Jurkat, Clone E6-1 (cell line): ENCODE results near the gene IKZF2.

Source experiments
- DNase-seq: peaks from one replicate; pipeline ENCODE4 v3.0.0-alpha.2; 2011; ENCODE audit warnings: low read depth, low spot score
- H3K4me3 ChIP-seq: 2 replicates; pipeline ENCODE4 v1.5.1; 2011; ENCODE audit warnings: mild to moderate bottlenecking, low read length, control low read depth, moderate library complexity

The IKZF2 gene

GRCh38 chr2:213105212-213105611 lies 46.2 kb downstream of the IKZF2 start:
- H3K4me3 ChIP-seq: peak overlapping the region; percentile 44
- DNase-seq: no peak

- peak overlapping the region; percentile 44 for H3K4me3 ChIP-seq
- no peak for DNase-seq
Observed at GRCh38 chr2:213104903-213105202, 46.6 kb downstream of the IKZF2 start.

- H3K4me3 ChIP-seq: peak overlapping the region; percentile 44
- DNase-seq: peak; percentile 93
Observed at GRCh38 chr2:213104092-213104902, 47.1 kb downstream of the IKZF2 start.

DNA sequence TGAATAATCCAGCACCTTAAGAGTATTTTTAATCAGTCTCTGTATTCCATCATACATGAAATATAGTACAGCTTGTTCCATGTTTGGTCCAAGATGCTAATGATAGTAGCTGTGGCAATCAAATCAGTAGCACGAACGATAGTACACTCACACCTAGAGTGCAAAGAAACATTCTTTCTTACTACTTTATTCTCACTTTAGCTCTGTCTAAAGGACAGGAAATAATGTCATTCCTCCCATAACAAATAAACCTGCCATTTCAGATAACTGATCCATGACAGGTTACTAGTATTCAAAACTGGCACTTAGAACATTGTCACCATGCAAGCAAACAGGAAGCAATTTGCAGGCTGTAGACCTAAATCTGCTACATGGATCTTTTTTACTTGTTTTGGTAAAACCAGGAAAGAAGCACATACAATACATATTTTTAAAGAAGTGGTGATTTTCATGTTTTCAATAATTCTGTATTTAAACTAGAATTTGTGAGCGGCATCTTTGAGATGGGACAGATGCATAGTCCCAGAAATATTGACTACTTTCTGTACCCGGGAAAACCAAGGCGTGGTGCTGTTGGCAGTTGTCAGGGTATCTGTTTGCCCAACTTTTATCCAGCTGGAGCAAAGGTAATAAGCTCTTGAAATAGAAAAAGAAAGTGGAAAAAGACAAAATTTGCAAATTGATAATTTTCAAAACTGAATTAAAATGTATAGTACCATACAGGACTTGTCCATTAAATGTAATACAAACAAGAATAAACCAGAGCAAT lies 49.5 kb downstream of the IKZF2 start:
- H3K4me3 ChIP-seq: no peak overlapping the region
- DNase-seq: no peak

DNA sequence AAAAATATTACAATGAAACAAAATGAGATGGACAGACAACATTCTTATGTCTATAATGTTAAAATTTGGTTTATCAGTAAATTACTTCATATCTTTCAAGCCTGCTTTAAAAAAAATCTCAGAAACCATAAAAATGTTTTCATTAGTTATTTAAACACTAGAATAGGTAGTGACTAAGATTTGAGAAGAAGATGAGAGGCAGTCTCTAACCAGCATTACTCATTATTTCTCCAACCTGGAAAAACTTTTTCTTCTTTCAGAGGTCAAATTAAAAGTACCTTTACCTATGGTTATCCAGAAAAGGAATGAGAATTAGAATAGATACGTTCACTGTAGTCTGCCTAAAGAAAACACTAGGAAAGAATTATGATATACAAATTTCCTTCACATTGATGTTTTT lies 50.3 kb downstream of the IKZF2 start:
- no peak for DNase-seq
- H3K4me3 ChIP-seq: no peak overlapping the region

- no peak for DNase-seq
- no peak overlapping the region for H3K4me3 ChIP-seq
Observed at GRCh38 chr2:213098612-213099011, 52.8 kb downstream of the IKZF2 start.

- no peak for DNase-seq
- no peak overlapping the region for H3K4me3 ChIP-seq
Observed at GRCh38 chr2:213091765-213092164, 59.6 kb downstream of the IKZF2 start.

- DNase-seq: no peak
- no peak overlapping the region for H3K4me3 ChIP-seq
Observed at GRCh38 chr2:213090772-213091171, 60.6 kb downstream of the IKZF2 start.

- no peak for DNase-seq
- no peak overlapping the region for H3K4me3 ChIP-seq
Observed at GRCh38 chr2:213089438-213089837, 62.0 kb downstream of the IKZF2 start.

GRCh38 chr2:213087040-213087439 lies 64.4 kb downstream of the IKZF2 start:
- DNase-seq: no peak

GRCh38 chr2:213086571-213086970 lies 64.8 kb downstream of the IKZF2 start:
- no peak for DNase-seq
- H3K4me3 ChIP-seq: no peak overlapping the region

More at GRCh38 chr2:213087040-213087439, 64.4 kb downstream of the IKZF2 start:
- no peak overlapping the region for H3K4me3 ChIP-seq

- H3K4me3 ChIP-seq: no peak overlapping the region
- no peak for DNase-seq
Observed at GRCh38 chr2:213086050-213086449, 65.4 kb downstream of the IKZF2 start.

DNA sequence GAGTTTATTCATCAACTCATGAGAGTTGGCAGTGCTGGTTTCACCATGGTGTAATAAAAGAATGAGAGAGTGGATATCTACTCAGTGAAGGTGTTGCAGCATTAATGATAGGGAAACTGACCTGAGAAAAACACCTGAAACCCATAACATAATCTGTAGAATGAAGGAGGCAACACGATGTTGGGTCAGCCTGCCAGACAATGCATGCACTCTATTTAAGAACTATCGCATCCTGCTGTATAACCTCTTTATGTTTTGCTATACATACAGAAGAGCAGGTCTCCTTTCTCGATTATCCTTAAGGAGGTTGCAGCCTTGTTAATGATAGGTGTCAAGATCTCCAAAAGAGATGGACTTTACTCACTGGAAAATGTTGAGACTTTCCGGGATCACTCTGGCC lies 65.9 kb downstream of the IKZF2 start:
- no peak overlapping the region for H3K4me3 ChIP-seq
- no peak for DNase-seq

- DNase-seq: no peak
- no peak overlapping the region for H3K4me3 ChIP-seq
Observed at GRCh38 chr2:213084261-213084660, 67.2 kb downstream of the IKZF2 start.

GRCh38 chr2:213080969-213081617 lies 70.3 kb downstream of the IKZF2 start:
- no peak overlapping the region for H3K4me3 ChIP-seq
- no peak for DNase-seq

GRCh38 chr2:213079756-213080155 lies 71.7 kb downstream of the IKZF2 start:
- DNase-seq: no peak
- H3K4me3 ChIP-seq: no peak overlapping the region

DNA sequence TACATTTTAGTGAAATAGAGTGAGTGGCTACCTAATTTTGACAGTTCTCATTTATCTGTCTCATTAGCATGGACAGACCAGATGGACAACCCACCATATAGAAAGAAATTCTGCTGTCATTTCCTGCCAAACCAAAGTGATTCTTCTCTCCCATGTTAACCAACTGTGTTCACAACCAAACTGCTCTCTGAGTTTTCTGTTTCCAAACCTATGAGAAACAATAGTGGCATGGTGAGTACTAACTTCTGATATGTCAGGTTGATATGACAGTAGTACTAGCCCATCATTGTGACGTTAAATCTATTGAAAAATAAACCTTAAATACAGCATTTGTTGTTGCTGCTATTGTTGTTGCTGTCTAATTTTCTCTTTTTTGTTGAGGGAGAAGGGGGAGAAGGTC lies 72.7 kb downstream of the IKZF2 start:
- no peak for DNase-seq
- no peak overlapping the region for H3K4me3 ChIP-seq

GRCh38 chr2:213069531-213069930 lies 81.9 kb downstream of the IKZF2 start:
- no peak overlapping the region for H3K4me3 ChIP-seq
- DNase-seq: no peak

GRCh38 chr2:213068676-213069359 lies 82.6 kb downstream of the IKZF2 start:
- H3K4me3 ChIP-seq: no peak overlapping the region
- DNase-seq: peak; percentile 46

GRCh38 chr2:213067888-213068287 lies 83.5 kb downstream of the IKZF2 start:
- no peak for DNase-seq
- no peak overlapping the region for H3K4me3 ChIP-seq
